Tibial artery (tissue), 4 donors: Measurements from ENCODE around the gene FRMD8.

Source experiments
- DNase-seq, 2 donors: peaks; one replicate each; pipeline ENCODE4 v3.0.0-alpha.2; 2019
- H3K27ac ChIP-seq, 2 donors: fragments of 200-600 bp; sonication (generic) in 1 of 2; 1 replicate in 1 of 2; 2 replicates in 1 of 2; pipeline ENCODE4 v1.5.1; 2018 to 2019; ENCODE audit warnings: mild to moderate bottlenecking in 1 of 2
- H3K27me3 ChIP-seq, 2 donors: fragments of 200-600 bp; sonication (generic) in 1 of 2; one replicate each; pipeline versions ENCODE4 v1.5.1 to v1.6.0; 2016 to 2019
- H3K36me3 ChIP-seq, 3 donors: fragments of 200-600 bp; sonication (generic) in 2 of 3; one replicate each; pipeline ENCODE4 v1.5.1; 2016 to 2019; ENCODE audit warnings: mild to moderate bottlenecking in 2 of 3
- H3K4me1 ChIP-seq, 4 donors: fragments of 200-600 bp; sonication (generic) in 2 of 4; 1 replicate in 3 of 4; 2 replicates in 1 of 4; pipeline ENCODE4 v1.5.1; 2016 to 2019
- H3K4me3 ChIP-seq, 2 donors: fragments of 200-600 bp; sonication (generic) in 1 of 2; 1 replicate in 1 of 2; 2 replicates in 1 of 2; pipeline ENCODE4 v1.5.1; 2018 to 2019; ENCODE audit warnings: mild to moderate bottlenecking in 2 of 2
- H3K9me3 ChIP-seq, 3 donors: fragments of 200-600 bp; sonication (generic) in 1 of 3; one replicate each; pipeline ENCODE4 v1.5.1; 2016 to 2019
- intact Hi-C: fragments of 100-400 bp; cut with DNase I; formaldehyde crosslinking; loops from one replicate; pipeline ENCODE4 v1.15.0; 2023; ENCODE audit warnings: low total_unique reads
- TF ChIP-seq, protein P1 (sequence below), 2 experiments: fragments of 200-600 bp in 1 of 2; fragments of 450-650 bp in 1 of 2; IDR thresholded peaks; one replicate each; pipeline ENCODE4 v1.5.1; 2017 to 2019; ENCODE audit warnings: antibody characterized with exemption in 2 of 2, mild to moderate bottlenecking in 1 of 2, moderate library complexity in 1 of 2

The FRMD8 gene

DNA sequence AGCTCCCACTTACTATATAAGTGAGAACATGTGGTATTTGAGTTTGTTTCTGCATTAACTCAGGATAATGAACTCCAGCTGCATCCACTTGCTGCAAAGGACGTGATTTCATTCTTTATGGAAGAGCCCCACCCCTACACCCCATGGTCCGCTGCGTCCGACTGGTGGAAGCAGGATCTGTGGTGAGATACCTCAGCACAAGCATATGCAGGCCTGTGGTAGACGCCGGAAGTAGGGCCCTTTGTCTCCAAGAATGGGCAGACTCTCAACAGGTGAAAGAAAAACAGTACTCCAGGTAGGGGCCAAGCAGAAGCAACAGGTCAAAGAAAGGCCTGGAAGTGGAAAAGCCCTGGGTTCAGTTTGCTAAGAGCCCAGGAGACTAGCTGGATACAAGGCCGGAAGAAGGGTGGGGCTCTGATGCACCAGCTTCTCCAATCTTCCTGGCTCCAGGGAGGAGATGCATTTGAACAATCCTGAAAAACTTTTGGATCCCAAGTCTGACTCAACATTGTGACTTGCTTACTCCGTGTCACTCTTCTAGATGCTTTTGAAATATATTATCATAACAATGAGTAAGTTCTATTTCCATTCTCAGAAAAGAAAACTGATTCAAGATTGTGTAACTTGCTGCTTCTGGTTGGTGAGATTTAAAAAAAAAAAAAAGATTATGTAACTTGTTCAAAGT, 66.5 kb downstream of the FRMD8 start:
- Histone ChIP-seq H3K27me3 (no peaks in the 10 kb centered on the region), H3K27ac (peak overlapping the region; percentile 79 to 87), H3K9me3 (no peaks in the 10 kb centered on the region), H3K36me3 (no peaks in the 10 kb centered on the region), H3K4me3 (no peak overlapping the region), H3K4me1 (peaks cover 0 to 27% (median 15%) of the 10 kb centered on the region in 4 donors)
- DNase-seq, result peak; percentile 68 to 78
- TF ChIP-seq, protein P1, sequence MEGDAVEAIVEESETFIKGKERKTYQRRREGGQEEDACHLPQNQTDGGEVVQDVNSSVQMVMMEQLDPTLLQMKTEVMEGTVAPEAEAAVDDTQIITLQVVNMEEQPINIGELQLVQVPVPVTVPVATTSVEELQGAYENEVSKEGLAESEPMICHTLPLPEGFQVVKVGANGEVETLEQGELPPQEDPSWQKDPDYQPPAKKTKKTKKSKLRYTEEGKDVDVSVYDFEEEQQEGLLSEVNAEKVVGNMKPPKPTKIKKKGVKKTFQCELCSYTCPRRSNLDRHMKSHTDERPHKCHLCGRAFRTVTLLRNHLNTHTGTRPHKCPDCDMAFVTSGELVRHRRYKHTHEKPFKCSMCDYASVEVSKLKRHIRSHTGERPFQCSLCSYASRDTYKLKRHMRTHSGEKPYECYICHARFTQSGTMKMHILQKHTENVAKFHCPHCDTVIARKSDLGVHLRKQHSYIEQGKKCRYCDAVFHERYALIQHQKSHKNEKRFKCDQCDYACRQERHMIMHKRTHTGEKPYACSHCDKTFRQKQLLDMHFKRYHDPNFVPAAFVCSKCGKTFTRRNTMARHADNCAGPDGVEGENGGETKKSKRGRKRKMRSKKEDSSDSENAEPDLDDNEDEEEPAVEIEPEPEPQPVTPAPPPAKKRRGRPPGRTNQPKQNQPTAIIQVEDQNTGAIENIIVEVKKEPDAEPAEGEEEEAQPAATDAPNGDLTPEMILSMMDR (IDR thresholded peaks at IDR 0.05), result no peak
- intact Hi-C loops, result no loop called here

DNA sequence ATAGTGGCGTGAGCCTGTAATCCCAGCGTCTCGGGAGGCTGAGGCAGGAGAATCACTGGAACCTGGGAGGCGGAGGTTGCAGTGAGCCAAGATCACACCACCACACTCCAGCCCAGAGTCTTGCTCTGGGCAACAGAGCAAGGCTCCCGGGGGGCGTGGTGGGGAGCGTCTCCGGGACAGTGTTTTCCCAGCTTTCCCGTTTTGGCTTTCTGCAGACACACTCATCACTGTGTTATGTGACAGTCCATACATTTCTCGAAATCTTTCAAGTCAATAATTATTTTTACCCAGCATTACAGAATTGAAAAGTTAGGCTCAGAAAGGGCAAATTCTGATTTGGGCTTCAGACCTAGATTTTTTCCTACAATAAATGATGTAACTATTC, 67.9 kb downstream of the FRMD8 start:
- H3K4me3 ChIP-seq, result peak overlapping the region; percentile 53 to 56

DNA sequence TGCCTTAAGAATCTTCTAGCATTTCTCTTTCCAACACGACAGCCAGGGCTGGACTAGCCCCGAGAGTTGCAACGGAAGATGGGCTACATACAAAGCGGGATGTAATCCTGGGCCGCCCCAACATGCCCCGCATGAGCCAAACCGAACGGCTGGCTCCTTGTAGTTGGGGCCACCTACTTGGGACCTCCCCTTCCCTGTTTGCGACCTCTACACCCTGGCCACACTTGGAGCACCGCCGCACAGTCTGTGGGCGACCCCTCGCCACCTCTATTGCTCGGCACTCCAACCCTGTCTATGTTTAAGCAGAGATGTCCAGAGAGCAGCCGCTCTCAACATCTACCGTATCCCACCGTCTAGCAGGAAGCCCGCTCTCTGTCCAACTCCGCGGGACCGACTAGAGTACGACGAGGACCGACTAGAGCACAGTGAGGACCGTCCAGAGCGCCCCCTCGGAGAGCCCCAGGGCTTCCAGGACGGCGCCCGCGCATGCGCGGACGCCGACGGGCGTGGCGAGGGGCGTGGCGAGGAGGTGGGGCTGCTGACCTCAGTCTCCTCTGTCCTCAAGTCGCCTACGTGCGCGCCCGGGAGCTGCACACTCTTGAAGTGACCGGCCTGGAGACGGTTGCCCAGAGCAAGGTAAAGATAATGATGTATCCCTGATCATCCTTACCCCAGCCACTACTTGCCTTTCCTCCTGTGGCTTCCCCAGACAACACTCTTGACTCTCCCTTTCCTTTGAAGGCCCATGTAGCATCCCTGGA, 68.4 kb downstream of the FRMD8 start:
- TF ChIP-seq, protein P1 (IDR thresholded peaks at IDR 0.05), result no peak
- no peaks in the 10 kb centered on the region for H3K36me3 ChIP-seq
- peaks cover 0 to 27% (median 15%) of the 10 kb centered on the region in 4 donors for H3K4me1 ChIP-seq
- H3K27me3 ChIP-seq, result no peaks in the 10 kb centered on the region
- H3K27ac ChIP-seq, result peak overlapping the region; percentile 79 to 87
- intact Hi-C loops, result no loop called here
- H3K4me3 ChIP-seq, result peak overlapping the region; percentile 53 to 56
- DNase-seq, result peak; percentile 91 to 96
- no peaks in the 10 kb centered on the region for H3K9me3 ChIP-seq

More for the DNA sequence above, 67.9 kb downstream of the FRMD8 start:
- intact Hi-C loops, result no loop called here
- no peaks in the 10 kb centered on the region for H3K27me3 ChIP-seq
- peak in 1 of 2 donors; percentile 72 for DNase-seq
- no peaks in the 10 kb centered on the region for H3K36me3 ChIP-seq
- no peaks in the 10 kb centered on the region for H3K9me3 ChIP-seq
- peak overlapping the region; percentile 79 to 87 for H3K27ac ChIP-seq
- peaks cover 0 to 27% (median 15%) of the 10 kb centered on the region in 4 donors for H3K4me1 ChIP-seq
- TF ChIP-seq, protein P1 (IDR thresholded peaks at IDR 0.05), result no peak

DNA sequence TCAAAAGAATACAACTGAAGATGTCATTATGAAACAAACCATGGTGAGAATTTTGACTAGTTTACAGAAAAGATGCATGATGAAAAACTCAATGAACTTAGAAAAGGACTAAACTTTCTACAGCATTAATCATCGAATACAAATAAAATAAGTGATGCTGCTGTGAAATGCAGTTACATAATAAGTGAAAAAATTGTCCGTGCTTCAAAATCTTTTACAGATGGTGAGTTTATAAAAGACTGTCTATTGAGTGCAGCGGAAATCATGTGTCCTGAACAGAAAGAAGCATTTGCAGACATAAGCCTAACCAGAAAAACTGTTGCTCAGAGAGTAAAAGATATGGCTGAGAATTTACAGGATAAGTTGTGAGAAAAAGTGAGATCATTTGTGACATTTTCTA, 70.0 kb downstream of the FRMD8 start:
- Histone ChIP-seq H3K4me3 (no peak overlapping the region), H3K4me1 (peaks cover 0 to 27% (median 15%) of the 10 kb centered on the region in 4 donors), H3K27ac (no peak overlapping the region), H3K36me3 (no peaks in the 10 kb centered on the region), H3K9me3 (no peaks in the 10 kb centered on the region), H3K27me3 (no peaks in the 10 kb centered on the region)
- TF ChIP-seq, protein P1 (IDR thresholded peaks at IDR 0.05), result no peak
- DNase-seq, result no peak
- intact Hi-C loops, result no loop called here

DNA sequence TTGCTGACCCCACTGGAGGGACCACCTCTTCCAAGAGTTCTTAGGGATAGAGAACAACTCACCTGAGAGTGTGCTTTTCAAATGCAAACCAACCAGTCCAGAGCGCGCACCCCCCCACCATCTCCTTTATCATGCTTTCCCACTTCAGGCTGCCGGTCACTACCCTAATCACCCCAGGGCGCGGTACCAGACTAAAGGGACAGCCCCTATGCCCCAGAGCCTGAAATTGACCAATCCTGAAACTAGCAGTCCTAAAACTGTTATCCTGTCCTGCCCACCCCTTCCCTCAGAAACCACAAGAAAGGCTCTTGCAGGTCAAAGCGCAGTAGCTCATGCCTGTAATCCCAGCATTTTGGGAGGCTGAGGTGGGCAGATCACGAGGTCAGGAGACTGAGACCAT, 73.1 kb downstream of the FRMD8 start:
- TF ChIP-seq, protein P1 (IDR thresholded peaks at IDR 0.05), result no peak
- Histone ChIP-seq H3K36me3 (no peaks in the 10 kb centered on the region), H3K27ac (no peak overlapping the region), H3K4me3 (no peak overlapping the region), H3K4me1 (peaks cover 0 to 7% (median 5%) of the 10 kb centered on the region in 4 donors), H3K9me3 (no peaks in the 10 kb centered on the region), H3K27me3 (no peaks in the 10 kb centered on the region)
- intact Hi-C loops, result no loop called here
- peak in 1 of 2 donors; percentile 56 for DNase-seq
